H54 (cell line): ENCODE results near the gene FAH.
"Not testable (repeated sequence)": the region's sequence is repeated elsewhere in the genome, so short reads cannot be mapped to it uniquely, and the experiment has no call there.

Experiments
- DNase-seq: peaks from one replicate; pipeline ENCODE4 v3.0.0; 2011; ENCODE audit warnings: low spot score, mixed read lengths; ENCODE audit not compliant: insufficient read length
- FAIRE-seq: peaks from 3 replicates; lab custom pipeline; 2011; peaks lifted over from hg19 to GRCh38; lab: Jason Lieb, UNC
- POLR2A ChIP-seq: IDR thresholded peaks from 2 replicates; pipeline ENCODE4 v1.6.1; 2011; ENCODE audit warnings: low read depth, mild to moderate bottlenecking, low read length

FAH gene

GRCh38 chr15:80152896-80153876 lies at the start of gene FAH:
Gene FAH (plus strand): TSS chr15:80152999. CDS start chr15:80153055, 56 bp downstream.
- DNase-seq (peak; percentile 39), FAIRE-seq (no peak)
- TF ChIP-seq POLR2A: peak; percentile 26; the same call in 1 of the 2 replicates

- FAIRE-seq (no peak), DNase-seq (no peak)
- TF ChIP-seq POLR2A: no peak
Observed at GRCh38 chr15:80105193-80105592, 47.6 kb upstream of the FAH start.

- FAIRE-seq (peak; percentile 77), DNase-seq (no peak)
- no peak for TF ChIP-seq POLR2A
Observed at GRCh38 chr15:80105595-80105994, 47.2 kb upstream of the FAH start.

GRCh38 chr15:80106051-80106450 lies 46.7 kb upstream of the FAH start:
- no peak for TF ChIP-seq POLR2A
- DNase-seq (no peak), FAIRE-seq (no peak)

- no peak for FAIRE-seq
- no peak for DNase-seq
- no peak for TF ChIP-seq POLR2A
Observed at GRCh38 chr15:80107204-80107603, 45.6 kb upstream of the FAH start.

GRCh38 chr15:80107774-80108173 lies 45.0 kb upstream of the FAH start:
- DNase-seq (no peak), FAIRE-seq (no peak)
- TF ChIP-seq POLR2A: no peak

- FAIRE-seq: no peak
- no peak for TF ChIP-seq POLR2A
- DNase-seq: no peak
Observed at GRCh38 chr15:80109388-80109787, 43.4 kb upstream of the FAH start.

- DNase-seq (no peak), FAIRE-seq (no peak)
- TF ChIP-seq POLR2A: no peak
Observed at GRCh38 chr15:80110920-80111319, 41.9 kb upstream of the FAH start.

GRCh38 chr15:80114114-80114513 lies 38.7 kb upstream of the FAH start:
- no peak for TF ChIP-seq POLR2A
- FAIRE-seq (no peak), DNase-seq (no peak)

- no peak for FAIRE-seq
- no peak for TF ChIP-seq POLR2A
- DNase-seq: no peak
Observed at GRCh38 chr15:80115021-80115420, 37.8 kb upstream of the FAH start.

- TF ChIP-seq POLR2A: no peak
- FAIRE-seq (no peak), DNase-seq (no peak)
Observed at GRCh38 chr15:80118956-80119355, 33.8 kb upstream of the FAH start.

- no peak for TF ChIP-seq POLR2A
- DNase-seq (no peak), FAIRE-seq (no peak)
Observed at GRCh38 chr15:80120636-80121035, 32.2 kb upstream of the FAH start.

- FAIRE-seq (no peak), DNase-seq (no peak)
- no peak for TF ChIP-seq POLR2A
Observed at GRCh38 chr15:80121546-80121945, 31.3 kb upstream of the FAH start.

GRCh38 chr15:80123034-80123433 lies 29.8 kb upstream of the FAH start:
- no peak for FAIRE-seq
- DNase-seq: no peak
- TF ChIP-seq POLR2A: no peak

- FAIRE-seq, DNase-seq: not testable (repeated sequence)
Observed at GRCh38 chr15:80127253-80127652, 25.5 kb upstream of the FAH start.
